SK-N-SH treated with all-trans-retinoic acid at 6 μM for 48 hours (cell line): ENCODE results near the gene MEPCE.

Experiments
- ATAC-seq: fragments of 200-7000 bp; cut with Tn5 transposase; 3 replicates; pipeline ENCODE4 v1.9.1; 2020; ENCODE audit warnings: mild to moderate bottlenecking, moderate library complexity
- ARNTL ChIP-seq: fragments of 450-650 bp; formaldehyde crosslinking; IDR thresholded peaks from 2 replicates; pipeline ENCODE4 v1.5.0; 2020; ENCODE audit warnings: low read depth, mild to moderate bottlenecking, moderate library complexity, borderline replicate concordance
- BACH2 ChIP-seq: fragments of 250-450 bp; sonication (Bioruptor Pico); IDR thresholded peaks from 2 replicates; pipeline ENCODE4 v1.9.0; 2021; ENCODE audit warnings: mild to moderate bottlenecking, borderline replicate concordance
- CSDC2 ChIP-seq: fragments of 250-450 bp; sonication (Bioruptor Pico); IDR thresholded peaks from 2 replicates; pipeline ENCODE4 v1.5.0; 2020; ENCODE audit warnings: mild to moderate bottlenecking, moderate library complexity
- CSRNP3 ChIP-seq: fragments of 250-450 bp; sonication (Bioruptor Pico); IDR thresholded peaks from 2 replicates; pipeline ENCODE4 v1.5.1; 2021; ENCODE audit warnings: mild to moderate bottlenecking, moderate library complexity
- ESRRG ChIP-seq: fragments of 250-450 bp; sonication (Bioruptor Pico); IDR thresholded peaks from 2 replicates; pipeline ENCODE4 v1.6.1; 2021; ENCODE audit warnings: mild to moderate bottlenecking
- ISL1 ChIP-seq: fragments of 250-450 bp; sonication (Bioruptor Pico); IDR thresholded peaks from 2 replicates; pipeline ENCODE4 v2.1.2; 2022; ENCODE audit warnings: mild to moderate bottlenecking, moderate library complexity
- OSR1 ChIP-seq: fragments of 250-450 bp; sonication (Bioruptor Pico); IDR thresholded peaks from 2 replicates; pipeline ENCODE4 v1.8.0; 2022; ENCODE audit warnings: moderate library complexity, mild to moderate bottlenecking, inconsistent platforms
- PPARA ChIP-seq: fragments of 250-450 bp; sonication (Bioruptor Pico); IDR thresholded peaks from 2 replicates; pipeline ENCODE4 v1.5.0; 2020; ENCODE audit warnings: mild to moderate bottlenecking, borderline replicate concordance
- RARB ChIP-seq: fragments of 250-450 bp; sonication (Bioruptor Pico); IDR thresholded peaks from 2 replicates; pipeline ENCODE4 v1.8.0; 2021; ENCODE audit warnings: mild to moderate bottlenecking, moderate library complexity
- SNAI2 ChIP-seq: fragments of 250-450 bp; sonication (Bioruptor Pico); IDR thresholded peaks from 2 replicates; pipeline ENCODE4 v1.5.0; 2020; ENCODE audit warnings: mild to moderate bottlenecking, moderate library complexity
- TCF4 ChIP-seq: fragments of 250-450 bp; sonication (Bioruptor Pico); IDR thresholded peaks from 2 replicates; pipeline ENCODE4 v1.8.0; 2021; ENCODE audit warnings: mild to moderate bottlenecking, moderate library complexity, borderline replicate concordance
- TOX ChIP-seq: fragments of 250-450 bp; sonication (Bioruptor Pico); IDR thresholded peaks from 2 replicates; pipeline ENCODE4 v1.8.0; 2021; ENCODE audit warnings: mild to moderate bottlenecking, moderate library complexity, borderline replicate concordance
- TSHZ2 ChIP-seq: fragments of 250-450 bp; sonication (Bioruptor Pico); IDR thresholded peaks from 2 replicates; pipeline ENCODE4 v1.5.0; 2020; ENCODE audit warnings: mild to moderate bottlenecking, moderate library complexity
- ZC3H10 ChIP-seq: fragments of 250-450 bp; sonication (Bioruptor Pico); IDR thresholded peaks from 2 replicates; pipeline ENCODE4 v1.5.1; 2021; ENCODE audit warnings: mild to moderate bottlenecking, moderate library complexity
- ZFP3 ChIP-seq: fragments of 250-450 bp; sonication (Bioruptor Pico); IDR thresholded peaks from 2 replicates; pipeline ENCODE4 v1.5.0; 2020; ENCODE audit warnings: mild to moderate bottlenecking, moderate library complexity
- ZFP30 ChIP-seq: fragments of 450-650 bp; formaldehyde crosslinking; IDR thresholded peaks from 2 replicates; pipeline ENCODE4 v1.5.0; 2022; ENCODE audit warnings: mild to moderate bottlenecking, moderate library complexity
- ZNF565 ChIP-seq: fragments of 450-650 bp; formaldehyde crosslinking; conservative IDR thresholded peaks from 2 replicates; pipeline ENCODE4 v1.5.0; 2020; ENCODE audit warnings: low read depth, mild to moderate bottlenecking, moderate library complexity
- ZNF70 ChIP-seq: fragments of 450-650 bp; formaldehyde crosslinking; IDR thresholded peaks from 2 replicates; pipeline ENCODE4 v1.5.0; 2020; ENCODE audit warnings: mild to moderate bottlenecking, moderate library complexity
- ZNF8 ChIP-seq: fragments of 450-650 bp; formaldehyde crosslinking; IDR thresholded peaks from 2 replicates; pipeline ENCODE4 v1.5.0; 2020; ENCODE audit warnings: mild to moderate bottlenecking, moderate library complexity
- TF ChIP-seq, protein P1 (sequence below): fragments of 250-450 bp; sonication (Bioruptor Pico); IDR thresholded peaks from 2 replicates; pipeline ENCODE4 v1.8.0; 2020; ENCODE audit warnings: mild to moderate bottlenecking, moderate library complexity, borderline replicate concordance
- TF ChIP-seq, protein P2 (sequence below): fragments of 250-450 bp; sonication (Bioruptor Pico); IDR thresholded peaks from 2 replicates; pipeline ENCODE4 v1.8.0; 2021; ENCODE audit warnings: low read depth, mild to moderate bottlenecking, moderate library complexity, borderline replicate concordance
- TF ChIP-seq, protein P3 (sequence below): fragments of 250-450 bp; sonication (Bioruptor Pico); IDR thresholded peaks from 2 replicates; pipeline ENCODE4 v1.5.1; 2020; ENCODE audit warnings: low read depth, mild to moderate bottlenecking, moderate library complexity

Gene MEPCE

GRCh38 chr7:100389437-100390088 lies 40.1 kb upstream of the MEPCE start:
- no peak for ATAC-seq
- TF ChIP-seq TOX (CRISPR knock-in tag), result no peak
- TF ChIP-seq, protein P1, sequence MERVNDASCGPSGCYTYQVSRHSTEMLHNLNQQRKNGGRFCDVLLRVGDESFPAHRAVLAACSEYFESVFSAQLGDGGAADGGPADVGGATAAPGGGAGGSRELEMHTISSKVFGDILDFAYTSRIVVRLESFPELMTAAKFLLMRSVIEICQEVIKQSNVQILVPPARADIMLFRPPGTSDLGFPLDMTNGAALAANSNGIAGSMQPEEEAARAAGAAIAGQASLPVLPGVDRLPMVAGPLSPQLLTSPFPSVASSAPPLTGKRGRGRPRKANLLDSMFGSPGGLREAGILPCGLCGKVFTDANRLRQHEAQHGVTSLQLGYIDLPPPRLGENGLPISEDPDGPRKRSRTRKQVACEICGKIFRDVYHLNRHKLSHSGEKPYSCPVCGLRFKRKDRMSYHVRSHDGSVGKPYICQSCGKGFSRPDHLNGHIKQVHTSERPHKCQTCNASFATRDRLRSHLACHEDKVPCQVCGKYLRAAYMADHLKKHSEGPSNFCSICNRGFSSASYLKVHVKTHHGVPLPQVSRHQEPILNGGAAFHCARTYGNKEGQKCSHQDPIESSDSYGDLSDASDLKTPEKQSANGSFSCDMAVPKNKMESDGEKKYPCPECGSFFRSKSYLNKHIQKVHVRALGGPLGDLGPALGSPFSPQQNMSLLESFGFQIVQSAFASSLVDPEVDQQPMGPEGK (CRISPR knock-in tag), result no peak
- no peak for TF ChIP-seq ZNF8
- TF ChIP-seq, protein P2, sequence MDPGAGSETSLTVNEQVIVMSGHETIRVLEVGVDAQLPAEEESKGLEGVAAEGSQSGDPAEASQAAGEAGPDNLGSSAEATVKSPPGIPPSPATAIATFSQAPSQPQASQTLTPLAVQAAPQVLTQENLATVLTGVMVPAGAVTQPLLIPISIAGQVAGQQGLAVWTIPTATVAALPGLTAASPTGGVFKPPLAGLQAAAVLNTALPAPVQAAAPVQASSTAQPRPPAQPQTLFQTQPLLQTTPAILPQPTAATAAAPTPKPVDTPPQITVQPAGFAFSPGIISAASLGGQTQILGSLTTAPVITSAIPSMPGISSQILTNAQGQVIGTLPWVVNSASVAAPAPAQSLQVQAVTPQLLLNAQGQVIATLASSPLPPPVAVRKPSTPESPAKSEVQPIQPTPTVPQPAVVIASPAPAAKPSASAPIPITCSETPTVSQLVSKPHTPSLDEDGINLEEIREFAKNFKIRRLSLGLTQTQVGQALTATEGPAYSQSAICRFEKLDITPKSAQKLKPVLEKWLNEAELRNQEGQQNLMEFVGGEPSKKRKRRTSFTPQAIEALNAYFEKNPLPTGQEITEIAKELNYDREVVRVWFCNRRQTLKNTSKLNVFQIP (CRISPR knock-in tag), result no peak
- no peak for TF ChIP-seq ZNF70
- TF ChIP-seq ESRRG, result no peak
- TF ChIP-seq RARB (CRISPR knock-in tag), result no peak
- TF ChIP-seq ZC3H10 (CRISPR knock-in tag), result no peak
- no peak for TF ChIP-seq ZNF565 (CRISPR knock-in tag)
- no peak for TF ChIP-seq OSR1 (CRISPR knock-in tag)
- TF ChIP-seq ZFP30 (CRISPR knock-in tag), result no peak
- TF ChIP-seq, all 23 proteins: peak for 0

DNA sequence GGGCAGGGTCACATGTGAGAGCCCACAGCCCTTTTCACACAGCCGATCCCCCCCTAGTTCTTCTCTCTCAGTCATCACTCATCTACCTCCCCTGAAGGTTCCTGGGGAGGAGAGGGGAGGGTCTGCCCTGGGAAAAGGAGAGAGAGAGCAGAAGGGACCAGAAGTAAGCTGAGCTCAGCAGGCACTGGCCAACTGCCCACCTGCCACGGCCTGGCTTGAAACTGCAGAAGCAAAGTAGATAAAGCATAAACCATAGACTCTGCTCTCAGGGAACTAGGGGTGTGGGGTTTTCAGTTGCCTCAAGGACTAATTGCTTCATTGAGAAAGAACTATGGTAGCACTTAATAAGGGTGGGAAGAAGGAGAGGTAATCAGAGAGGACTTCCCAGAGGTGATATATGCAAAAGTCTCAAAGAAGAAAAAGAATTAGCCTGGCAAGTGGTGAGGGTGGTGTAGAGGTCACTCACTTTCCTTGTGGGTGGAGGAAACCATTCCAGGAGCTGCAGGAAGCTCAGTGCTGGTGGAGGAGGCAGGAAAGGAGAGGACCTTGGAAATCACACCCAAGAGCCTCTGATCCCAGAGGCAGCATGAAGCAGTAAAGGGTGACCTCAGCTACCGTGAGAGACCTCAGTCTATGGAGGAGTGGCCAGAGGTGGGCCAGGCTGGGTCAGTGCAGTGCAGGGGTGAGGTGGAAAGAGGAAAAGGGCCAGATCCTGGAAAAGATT lies 39.2 kb upstream of the MEPCE start:
- ATAC-seq, result no peak; the same call in 2 of the 3 replicates
- no peak for TF ChIP-seq CSDC2
- no peak for TF ChIP-seq PPARA (CRISPR knock-in tag)
- TF ChIP-seq, protein P3, sequence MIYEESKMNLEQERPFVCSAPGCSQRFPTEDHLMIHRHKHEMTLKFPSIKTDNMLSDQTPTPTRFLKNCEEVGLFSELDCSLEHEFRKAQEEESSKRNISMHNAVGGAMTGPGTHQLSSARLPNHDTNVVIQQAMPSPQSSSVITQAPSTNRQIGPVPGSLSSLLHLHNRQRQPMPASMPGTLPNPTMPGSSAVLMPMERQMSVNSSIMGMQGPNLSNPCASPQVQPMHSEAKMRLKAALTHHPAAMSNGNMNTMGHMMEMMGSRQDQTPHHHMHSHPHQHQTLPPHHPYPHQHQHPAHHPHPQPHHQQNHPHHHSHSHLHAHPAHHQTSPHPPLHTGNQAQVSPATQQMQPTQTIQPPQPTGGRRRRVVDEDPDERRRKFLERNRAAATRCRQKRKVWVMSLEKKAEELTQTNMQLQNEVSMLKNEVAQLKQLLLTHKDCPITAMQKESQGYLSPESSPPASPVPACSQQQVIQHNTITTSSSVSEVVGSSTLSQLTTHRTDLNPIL (CRISPR knock-in tag), result no peak
- no peak for TF ChIP-seq CSRNP3 (CRISPR knock-in tag)
- TF ChIP-seq, protein P1 (CRISPR knock-in tag), result no peak
- TF ChIP-seq ZFP3, result no peak
- TF ChIP-seq TCF4, result no peak
- TF ChIP-seq OSR1 (CRISPR knock-in tag), result no peak
- TF ChIP-seq ZNF8, result no peak
- no peak for TF ChIP-seq ARNTL
- TF ChIP-seq SNAI2 (CRISPR knock-in tag), result no peak
- TF ChIP-seq ZNF565 (CRISPR knock-in tag), result no peak
- no peak for TF ChIP-seq BACH2 (CRISPR knock-in tag)
- TF ChIP-seq ZFP30 (CRISPR knock-in tag), result no peak
- no peak for TF ChIP-seq ISL1 (CRISPR knock-in tag)
- TF ChIP-seq ESRRG, result no peak

DNA sequence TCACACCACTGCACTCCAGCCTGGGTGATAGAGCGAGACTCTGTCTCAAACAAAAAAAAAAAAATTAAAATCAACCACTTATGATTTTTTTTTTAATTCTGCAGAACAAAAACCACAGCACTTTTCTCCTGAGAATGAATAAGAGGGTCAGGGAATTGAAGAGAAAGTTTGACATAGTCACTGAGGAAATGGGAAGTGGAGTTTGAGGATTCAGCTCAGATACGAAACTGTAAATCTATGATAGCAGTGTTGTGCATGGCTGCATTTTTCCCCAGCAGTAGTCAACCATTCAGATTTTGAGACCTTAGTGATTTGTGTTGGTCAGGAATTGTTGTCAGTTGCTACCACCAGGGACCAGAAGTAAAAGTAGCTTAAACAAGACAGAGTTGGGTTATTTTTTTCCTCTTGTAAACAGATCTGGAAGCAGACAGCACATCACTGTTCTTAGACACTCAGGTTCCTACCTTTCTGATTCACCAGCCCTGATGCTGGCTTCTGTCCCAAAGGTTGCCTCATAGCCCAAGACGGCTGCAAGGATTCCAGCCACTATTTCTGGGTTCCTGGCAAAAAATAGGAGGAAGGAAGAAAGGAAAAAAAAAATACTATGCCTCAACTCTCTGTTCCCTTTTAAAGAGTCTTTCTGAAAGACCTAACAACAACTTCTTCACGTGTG lies 36.3 kb upstream of the MEPCE start:
- ATAC-seq, result no peak
- TF ChIP-seq TOX (CRISPR knock-in tag), result no peak
- no peak for TF ChIP-seq TSHZ2 (CRISPR knock-in tag)
- TF ChIP-seq ESRRG, result no peak
- no peak for TF ChIP-seq CSRNP3 (CRISPR knock-in tag)
- TF ChIP-seq ISL1 (CRISPR knock-in tag), result no peak
